GM18870 (cell line): Measurements from ENCODE around the gene ADGRG3.
"Not testable (repeated sequence)": the region's sequence is repeated elsewhere in the genome, so short reads cannot be mapped to it uniquely, and the experiment has no call there.

Source experiments
- ATAC-seq: cut with Tn5 transposase; IDR thresholded peaks from one replicate; pipeline ENCODE4 v1.9.1; 2021; ENCODE audit warnings: moderate library complexity; ENCODE audit not compliant: unreplicated experiment

Gene ADGRG3

DNA sequence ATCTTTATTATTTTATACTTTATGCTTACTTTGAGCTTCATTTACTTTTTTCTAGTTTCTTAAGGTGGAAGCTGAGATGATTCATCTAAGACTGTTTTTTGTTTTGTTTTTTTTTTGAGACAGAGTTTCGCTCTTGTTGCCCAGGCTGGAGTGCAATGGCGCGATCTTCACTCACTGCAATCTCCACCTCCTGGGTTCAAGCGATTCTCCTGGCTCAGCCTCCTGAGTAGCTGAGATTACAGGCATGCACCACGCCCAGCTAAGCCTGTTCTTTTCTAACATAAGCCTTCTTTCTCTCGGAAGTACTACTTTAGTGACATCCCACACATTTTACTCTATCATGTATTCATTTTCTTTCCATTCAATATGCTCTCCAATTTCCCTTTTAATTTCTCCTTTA is 44.5 kb downstream of the ADGRG3 start:
- ATAC-seq: not testable (repeated sequence)

DNA sequence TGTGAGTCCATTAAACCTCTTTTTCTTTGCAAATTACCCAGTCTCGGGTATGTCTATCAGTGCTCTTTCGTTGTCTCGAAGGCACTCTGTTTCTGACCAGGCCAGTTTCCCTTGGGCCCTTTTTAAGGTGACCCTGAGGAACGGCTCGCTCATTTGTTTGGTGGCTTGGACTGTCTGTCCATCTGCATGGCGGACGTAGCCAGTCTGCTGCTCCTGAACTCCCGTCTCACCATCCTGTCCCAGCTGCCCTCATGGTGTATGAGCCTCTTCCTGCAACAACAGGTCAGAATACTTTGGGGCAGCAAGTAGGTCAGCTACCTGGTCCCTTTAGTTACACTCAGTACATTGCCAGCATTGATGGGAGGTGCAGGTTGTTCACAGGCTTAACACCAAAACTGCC is 45.5 kb downstream of the ADGRG3 start:
- ATAC-seq: no peak

DNA sequence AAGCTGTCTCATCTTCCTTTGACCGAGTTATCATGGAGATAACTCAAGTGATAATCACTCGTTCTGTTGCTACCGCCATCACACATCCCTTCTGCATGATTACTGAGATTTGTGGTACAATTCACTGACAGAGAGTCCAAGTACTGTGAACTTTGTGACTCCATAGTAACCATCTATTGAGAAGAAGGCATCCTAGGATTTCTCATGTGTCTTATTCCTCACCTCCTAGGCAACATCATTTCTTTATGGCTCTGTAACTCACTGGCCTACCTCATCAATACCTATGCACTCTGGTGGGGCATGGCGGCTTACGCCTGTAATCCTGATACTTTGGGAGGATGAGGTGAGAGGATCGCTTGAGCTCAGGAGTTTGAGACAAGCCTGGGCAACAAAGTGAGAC is 45.9 kb downstream of the ADGRG3 start:
- ATAC-seq: no peak

DNA sequence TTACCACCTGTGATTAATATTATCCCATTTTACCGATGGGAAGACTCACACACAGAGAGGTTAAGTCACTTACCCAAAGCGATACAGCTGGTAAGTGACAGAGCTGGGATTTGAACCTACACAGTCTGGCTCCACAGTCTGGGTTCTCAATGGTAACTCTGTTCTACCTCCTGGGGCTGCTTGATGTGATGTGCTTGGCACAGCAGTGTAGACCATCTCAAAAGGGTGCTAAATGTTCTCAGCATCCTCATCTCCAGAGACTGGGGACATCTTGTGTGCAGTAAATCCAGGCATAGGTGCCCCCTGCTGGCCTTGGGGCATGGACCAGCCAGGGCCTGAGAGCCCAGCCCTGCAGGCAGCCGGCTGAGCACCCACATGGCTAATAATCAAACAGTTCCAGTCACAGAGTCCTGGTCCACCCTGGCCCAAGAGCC is 52.1 kb downstream of the ADGRG3 start:
- no peak for ATAC-seq

DNA sequence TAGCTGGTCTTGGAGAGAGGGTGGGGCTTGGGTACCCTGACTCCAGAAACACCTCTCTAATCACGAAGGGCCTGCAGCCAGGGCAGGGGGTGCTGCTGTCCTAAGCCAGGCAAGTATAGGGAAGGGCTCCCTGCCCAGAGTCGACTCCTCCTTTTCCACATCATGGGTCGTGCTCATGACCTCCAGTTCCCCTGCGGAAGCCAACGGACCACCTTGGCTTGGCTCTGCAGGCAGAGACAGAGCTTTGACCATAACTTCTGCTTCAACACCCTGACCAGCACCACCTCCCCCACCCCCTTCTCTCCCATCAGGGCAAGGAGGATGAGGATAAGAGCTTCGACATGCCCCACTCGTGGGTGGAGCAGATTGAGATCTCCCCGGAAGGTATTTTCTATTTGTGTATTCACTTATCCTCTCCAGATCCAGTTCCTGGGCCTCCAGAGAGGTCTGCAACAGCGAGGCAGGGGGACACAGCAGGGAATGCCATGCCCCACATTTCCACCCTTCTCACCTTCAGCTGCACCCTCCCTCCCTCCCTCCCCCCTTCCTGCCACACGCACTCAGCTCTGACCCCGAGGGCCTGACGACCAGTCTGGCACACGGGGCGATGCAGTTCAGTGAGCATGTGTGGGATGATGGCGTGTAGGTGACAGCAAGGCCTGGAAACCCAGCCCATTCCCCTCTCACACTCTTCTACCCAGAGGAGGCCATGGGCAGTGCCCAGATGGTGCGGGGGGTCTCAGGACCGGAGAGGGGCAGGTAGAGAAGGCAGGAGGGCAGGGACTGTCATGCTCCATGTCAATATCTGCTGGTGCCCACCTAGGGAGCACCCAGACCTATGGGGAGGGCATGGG is 53.5 kb downstream of the ADGRG3 start:
- no peak for ATAC-seq

DNA sequence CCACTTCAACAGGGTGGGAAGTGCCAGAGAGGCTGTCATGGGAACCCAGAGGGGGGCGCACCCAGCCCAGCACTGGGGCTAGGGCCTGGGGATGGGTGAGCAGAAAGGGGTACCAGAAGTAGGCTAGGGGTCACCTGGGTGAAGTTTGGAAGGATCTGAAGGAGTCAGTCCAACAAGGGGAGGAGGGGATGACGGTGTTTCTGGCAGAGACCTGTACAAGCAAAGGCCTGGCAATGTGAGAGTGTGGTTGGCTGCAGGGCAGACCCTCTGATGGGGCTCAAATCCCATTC is 54.0 kb downstream of the ADGRG3 start:
- no peak for ATAC-seq

DNA sequence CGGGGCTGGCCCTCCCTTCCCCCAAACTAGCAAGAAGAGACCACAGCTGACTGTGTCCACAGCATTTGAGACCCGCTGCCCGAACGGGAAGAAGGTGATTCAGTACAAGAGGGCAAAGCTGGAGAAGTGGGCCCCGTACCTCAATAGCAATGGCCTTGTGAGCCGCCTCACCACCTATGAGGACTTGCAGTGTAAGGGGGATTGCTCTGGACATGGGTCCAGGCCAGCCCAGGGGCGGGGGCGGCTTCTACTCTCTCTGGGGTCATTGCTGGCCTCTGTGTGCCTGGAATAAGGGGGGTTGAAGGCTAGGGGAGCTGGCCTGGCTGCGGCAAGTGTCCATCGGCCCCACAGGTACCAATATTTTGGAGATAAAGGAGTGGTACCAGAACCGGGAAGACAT is 54.5 kb downstream of the ADGRG3 start:
- ATAC-seq: no peak

DNA sequence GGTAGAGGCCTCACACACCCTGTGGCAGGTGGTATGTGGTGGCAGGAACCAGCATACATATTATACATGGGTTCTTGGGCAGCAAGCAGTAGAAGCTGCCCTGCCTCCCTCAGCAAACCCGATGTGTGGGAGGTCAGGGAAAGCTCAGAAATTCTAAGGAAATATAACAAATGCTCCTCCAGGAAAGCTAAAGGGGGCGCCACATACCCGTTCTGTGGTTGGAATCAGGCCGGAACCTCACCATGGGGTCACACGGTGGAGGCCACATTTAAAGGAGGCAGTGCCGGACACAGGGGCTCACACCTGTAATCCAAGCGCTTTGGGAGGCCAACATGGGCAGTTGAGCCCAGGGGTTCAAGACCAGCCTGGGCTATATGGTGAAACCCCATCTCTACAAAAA is 55.1 kb downstream of the ADGRG3 start:
- no peak for ATAC-seq

DNA sequence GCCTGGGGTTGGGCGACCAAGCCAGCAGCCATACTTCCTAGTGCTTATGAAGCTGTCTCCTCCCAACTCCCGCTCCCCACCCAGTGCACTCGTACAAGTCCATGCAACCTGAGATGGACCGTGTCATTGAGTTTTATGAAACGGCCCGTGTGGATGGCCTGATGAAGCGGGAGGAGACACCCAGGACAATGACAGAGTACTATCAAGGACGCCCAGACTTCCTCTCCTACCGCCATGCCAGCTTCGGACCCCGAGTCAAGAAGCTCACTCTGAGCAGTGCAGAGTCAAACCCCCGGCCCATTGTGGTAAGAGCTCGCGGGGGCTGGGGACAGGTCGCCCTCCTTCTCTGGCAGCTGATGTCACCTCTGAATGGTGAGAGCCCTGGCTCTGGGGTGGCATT is 56.4 kb downstream of the ADGRG3 start:
- no peak for ATAC-seq

DNA sequence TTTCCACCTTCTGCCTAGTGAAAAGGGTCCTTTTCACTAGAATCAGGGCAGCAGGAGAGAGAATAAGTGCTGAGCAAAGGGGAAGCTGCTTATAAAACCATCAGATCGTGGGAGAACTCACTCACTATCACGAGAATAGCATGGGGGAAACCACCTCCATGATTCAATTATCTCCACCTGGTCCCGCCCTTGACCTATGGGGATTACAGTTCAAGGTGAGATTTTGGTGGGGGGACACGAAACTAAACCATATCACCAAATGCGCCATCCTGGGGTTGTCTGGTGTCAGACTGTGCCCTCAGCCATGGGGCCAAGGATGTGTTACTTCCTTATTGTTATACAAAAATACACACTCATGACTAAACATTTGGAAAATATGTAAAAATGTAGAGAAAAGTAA is 57.0 kb downstream of the ADGRG3 start:
- ATAC-seq: no peak

DNA sequence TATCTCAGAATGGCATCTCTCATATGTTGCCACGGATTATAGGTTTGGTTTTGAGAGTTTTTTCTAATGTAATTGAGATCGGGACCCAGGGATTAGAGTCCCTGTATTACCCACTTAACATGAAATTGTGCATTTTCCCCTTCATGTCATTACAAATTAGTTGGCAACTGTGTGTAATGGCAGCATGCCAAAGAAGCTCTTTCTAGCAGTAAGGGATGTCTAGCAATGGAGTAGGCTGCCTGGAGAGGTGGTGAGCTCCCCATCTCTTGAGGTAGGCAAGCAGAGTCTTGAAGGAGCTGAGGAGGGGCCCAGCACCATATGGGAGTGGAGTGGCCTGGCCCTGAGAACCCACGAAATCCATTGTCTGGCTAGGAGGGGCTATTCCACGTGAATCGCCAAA is 57.4 kb downstream of the ADGRG3 start:
- ATAC-seq: no peak

DNA sequence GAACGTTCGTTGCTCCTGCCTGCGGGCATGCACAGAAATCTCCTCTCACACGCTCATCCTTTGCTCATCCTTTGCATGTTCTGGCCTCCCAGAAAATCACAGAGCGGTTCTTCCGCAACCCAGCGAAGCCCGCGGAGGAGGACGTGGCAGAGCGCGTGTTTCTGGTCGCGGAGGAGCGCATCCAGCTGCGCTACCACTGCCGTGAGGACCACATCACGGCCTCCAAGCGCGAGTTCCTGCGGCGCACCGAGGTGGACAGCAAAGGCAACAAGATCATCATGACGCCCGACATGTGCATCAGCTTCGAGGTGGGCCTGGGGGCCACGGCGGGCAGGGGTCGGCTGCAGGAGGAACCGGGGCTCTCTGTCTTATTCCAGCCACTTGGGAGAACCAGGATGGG is 57.9 kb downstream of the ADGRG3 start:
- no peak for ATAC-seq

DNA sequence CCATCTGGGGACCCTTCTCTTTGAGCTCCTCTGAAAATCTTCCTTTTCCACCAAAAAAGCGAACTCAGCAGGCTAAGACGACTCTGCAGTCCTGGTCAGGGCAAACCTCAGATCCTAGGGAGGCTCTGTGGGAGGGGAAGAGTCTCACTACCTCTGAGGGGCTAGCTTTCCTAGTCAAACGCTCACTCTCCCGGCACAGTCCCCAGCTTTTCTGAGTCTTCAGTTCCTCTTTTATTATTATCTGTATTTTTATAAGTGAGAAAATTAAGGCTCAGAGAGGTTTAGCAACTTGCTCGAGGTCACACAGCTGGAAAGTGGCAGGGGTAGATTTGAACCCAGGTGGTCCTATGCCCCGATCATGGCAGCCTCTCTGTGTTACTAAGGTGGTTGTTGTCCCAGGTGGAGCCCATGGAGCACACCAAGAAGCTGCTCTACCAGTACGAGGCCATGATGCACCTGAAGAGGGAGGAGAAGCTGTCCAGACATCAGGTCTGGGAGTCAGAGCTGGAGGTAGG is 58.4 kb downstream of the ADGRG3 start:
- no peak for ATAC-seq

DNA sequence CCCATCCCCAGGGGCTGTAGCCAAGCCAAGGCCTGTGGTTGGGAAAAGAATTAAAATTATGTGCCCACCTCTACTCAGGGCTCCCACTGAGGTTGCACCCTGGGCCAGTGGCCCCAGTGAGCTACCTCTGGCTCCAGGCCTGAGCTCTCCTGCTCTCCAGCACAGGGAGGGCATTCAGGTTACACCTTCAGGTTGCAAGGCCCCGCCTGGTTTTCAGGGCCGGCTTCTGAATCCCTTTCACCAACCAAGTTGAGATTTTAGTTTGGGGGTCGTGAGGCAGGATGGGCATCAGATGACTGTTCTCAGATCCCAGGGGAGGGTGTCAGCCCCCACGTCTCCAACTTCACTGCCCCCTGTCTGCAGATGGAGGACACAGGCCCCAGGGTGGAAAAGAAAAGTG is 59.5 kb downstream of the ADGRG3 start:
- no peak for ATAC-seq

DNA sequence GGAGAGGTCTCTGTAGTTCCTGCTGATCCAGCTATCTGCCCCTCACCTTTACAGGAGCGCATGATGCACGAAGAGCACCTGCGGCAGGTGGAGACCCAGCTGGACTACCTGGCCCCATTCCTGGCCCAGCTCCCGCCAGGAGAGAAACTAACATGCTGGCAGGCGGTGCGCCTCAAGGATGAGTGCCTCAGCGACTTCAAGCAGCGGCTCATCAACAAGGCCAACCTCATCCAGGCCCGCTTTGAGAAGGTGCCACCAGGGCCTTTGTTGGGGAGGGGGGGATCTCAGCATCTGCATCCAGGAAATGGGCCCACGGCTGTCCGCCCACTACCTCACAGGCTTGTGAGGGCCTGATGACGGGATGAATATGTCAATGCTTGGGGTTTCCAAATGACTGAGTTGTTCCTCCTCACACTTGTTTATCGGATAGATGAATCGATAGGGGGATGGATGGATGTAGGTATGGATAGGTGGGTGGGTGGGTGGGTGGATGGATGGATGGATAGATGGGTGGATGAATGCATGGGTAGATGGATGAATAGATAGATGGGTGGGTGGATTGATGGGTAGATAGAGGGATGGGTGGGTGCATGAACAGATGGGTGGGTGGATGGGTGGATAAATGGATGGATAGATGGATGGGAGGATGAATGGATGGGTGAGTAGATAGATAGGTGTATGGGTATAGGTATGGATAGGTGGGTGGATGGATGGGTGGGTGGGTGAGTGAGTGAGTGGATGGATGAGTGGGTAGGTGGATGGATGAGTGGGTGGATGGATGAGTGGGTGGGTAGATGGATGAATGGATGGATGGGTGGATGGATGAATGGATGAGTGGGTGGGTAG is 60.5 kb downstream of the ADGRG3 start:
- ATAC-seq: no peak

DNA sequence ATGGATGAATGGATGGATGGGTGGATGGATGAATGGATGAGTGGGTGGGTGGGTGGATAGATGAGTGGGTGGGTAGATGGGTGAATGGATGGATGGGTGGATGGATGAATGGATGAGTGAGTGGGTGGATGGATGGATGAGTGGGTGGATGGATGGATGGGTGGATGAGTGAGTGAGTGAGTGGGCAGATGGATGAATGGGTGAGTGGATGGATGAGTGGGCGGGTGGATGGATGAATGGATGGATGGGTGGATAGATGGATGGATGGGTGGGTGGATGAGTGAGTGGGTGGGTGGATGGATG is 61.0 kb downstream of the ADGRG3 start:
- no peak for ATAC-seq

DNA sequence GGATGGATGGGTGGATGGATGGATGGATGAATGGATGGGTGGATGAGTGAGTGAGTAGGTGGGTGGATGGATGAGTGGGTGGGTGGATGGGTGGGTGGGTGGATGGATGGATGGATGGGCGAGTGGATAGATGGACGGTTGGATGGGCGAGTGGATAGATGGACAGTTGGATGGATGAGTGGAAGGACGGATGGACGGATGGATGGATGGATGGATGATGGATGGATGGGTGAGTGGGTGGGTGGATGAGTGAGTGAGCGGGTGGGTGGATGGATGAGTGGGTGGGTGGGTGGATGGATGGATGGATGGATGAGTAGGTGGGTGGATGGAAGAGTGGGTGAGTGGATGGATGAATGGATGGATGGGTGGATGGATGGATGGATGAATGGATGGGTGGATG is 61.7 kb downstream of the ADGRG3 start:
- ATAC-seq: not testable (repeated sequence)

DNA sequence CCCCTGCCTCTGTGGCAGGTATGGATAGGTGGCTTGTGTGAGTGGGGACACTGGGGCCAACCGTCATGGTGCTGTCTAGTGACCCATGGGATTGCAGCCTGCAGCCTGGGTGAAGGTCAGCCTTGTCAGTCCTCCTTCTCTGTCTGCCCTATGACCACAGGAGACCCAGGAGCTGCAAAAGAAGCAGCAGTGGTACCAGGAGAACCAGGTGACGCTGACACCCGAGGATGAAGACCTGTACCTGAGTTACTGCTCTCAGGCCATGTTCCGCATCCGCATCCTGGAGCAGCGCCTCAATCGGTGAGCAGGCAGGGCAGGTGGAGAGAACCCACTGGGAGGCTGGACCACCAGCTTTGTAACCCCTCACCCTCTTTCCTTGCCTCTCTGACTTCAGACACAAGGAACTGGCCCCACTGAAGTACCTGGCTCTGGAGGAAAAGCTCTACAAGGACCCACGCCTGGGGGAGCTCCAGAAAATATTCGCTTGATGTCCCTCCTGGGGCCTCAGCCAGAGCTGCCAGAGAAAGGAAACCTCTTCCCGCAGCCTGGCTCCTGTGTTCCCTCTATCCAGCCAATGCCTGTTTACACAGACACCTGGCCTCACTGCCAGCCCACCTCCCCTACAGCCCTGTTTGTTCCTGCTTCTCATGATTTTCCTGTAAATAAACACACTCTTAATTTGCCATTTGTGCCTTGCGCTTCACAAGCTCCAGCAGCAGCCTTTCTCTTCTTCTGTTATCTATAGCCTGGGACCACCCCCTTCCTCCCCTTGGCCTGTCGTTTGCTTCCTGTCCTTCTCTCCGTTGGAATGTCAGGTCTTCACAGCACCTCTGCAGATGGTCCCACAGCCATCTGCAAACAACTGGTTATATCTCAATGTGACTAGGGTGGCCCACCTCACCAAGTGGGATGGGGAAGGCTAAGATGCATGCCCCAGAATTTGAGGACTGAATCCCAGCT is 62.9 kb downstream of the ADGRG3 start:
- no peak for ATAC-seq

DNA sequence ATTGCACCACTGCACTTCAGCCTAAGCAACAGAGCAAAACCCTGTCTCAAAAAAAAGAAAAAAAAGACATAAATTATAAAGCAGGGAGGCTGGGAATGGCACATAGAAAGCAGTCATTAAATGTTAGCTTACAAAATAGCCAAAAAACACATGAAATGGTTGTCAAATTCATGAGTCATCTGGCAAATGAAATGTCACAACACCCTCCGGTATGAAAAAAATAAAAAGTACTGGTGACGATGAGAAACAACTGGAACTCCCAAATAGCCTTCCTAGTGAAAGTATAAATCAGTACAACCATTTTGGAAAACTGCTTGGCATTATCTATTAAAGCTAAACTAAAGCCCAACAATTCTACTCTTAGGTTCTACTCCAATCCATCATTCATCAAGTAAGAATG is 63.9 kb downstream of the ADGRG3 start:
- ATAC-seq: no peak

DNA sequence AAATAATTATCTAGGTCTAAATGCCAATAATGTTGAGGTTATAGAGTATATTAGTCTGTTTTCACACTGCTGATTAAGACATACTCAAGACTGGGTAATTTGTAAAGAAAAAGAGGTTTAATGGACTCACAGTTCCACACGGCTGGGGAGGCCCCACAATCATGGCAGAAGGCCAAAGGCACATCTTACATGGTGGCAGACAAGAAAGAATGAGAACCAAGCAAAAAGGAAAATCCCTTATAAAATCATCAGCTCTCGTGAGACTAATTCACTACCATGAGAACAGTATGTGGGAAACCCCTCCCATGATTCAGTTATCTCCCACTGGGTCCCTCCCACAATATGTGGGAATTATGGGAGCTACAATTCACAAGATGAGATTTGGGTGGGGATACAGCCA is 64.6 kb downstream of the ADGRG3 start:
- ATAC-seq: no peak

DNA sequence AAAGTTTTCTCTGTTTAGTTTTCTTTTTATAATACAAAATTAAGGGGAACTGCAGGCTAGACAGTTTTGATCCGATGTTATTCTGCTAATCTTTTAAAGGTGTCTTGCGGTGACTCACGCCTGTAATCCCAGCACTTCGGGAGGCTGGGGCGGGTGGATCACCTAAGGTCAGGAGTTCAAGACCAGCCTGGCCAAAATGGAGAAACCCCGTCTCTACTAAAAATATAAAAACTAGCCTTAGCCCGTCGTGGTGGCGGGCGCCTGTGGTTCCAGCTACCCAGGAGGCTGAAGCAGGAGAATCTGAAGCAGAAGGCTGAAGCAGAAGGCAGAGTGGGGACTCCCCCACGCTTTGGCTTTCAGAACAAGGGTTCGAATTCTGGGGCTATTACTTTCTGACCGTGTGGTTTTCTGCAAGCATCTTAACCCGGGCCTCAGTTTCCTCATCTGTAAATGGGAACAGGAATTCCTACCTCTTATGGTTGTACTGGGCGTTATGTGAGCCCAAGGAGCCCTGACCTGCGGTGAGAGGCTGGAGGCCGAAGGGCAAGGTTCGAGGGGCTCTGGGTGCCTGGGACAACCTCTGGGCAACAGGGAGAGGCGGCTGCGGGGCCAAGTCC is 66.3 kb downstream of the ADGRG3 start:
- no peak for ATAC-seq
